ENCODE data around the gene TBXT.

TBXT gene

DNA sequence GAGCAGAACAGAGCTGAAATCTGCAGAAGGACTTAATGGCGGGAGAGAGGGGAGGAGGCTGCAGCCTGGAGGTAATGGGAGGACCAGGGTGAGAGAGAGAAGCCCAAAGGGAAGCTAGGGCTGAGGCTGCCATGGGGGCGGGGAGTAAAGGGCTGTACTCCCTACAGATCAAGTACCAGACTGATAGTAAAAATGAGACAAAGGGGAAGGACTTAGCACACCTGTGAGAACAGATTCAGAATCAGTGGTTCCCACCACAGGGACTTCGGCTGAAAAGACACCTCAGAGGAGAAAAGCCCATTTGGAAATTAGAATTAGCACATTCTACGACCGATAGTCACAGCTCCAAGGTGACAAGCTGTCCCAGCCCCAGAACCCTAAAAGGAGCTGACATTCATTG is 6.4 kb upstream of the TBXT start:
- Histone ChIP-seq H3K4me2 (peak overlapping the region; percentile 67 to 79 (median 74); a peak in 18 of 22 replicates), H3K27me3 (no peaks in the 10 kb centered on the region), H3K27ac (no peak overlapping the region), H4K20me1 (no peaks in the 10 kb centered on the region), H3K9ac (no peak overlapping the region), H3K9me3 (replicated peaks in 1 of 11) (peaks cover 7 to 13% (median 8%) of the 10 kb centered on the region in 11 experiments; a peak in 18 of 22 replicates), H3K36me3 (no peaks in the 10 kb centered on the region), H3K4me3 (no peak overlapping the region), H3K4me1 (peaks cover 16 to 30% (median 25%) of the 10 kb centered on the region in 10 experiments)
- TF ChIP-seq Cebpa-rat (IDR thresholded peaks at IDR 0.05): no peak

DNA sequence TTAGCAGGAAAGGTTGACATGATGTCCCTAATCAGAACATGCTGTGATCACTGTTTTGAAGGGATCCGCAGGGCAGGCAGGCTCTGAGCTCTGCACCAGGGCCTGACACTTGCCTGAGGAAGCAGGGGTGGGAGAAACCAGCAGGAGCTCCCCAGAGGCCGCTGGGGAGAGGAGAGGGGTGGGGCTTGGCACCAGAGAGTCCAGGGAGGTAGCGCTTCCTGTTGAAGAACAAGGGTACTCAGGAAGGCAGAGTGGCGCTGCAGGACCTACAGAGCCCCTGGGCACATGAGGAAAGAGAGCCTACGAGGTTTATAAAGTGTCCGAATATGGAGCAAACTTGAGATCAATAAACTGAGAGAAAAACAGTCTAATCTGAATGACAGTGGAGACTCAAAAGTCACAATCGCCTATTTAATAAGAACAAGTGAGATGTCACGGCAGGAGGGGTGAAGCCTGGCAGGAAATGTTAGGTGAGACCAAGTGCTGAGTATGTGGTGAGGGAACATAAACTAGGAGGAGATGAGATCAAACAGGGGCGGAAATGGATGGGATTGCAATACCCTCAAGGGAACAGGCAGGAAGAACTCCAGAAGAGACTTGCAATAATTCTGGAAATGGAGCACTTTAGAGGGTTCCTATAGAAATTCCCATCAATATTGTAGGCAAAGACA is 5.8 kb upstream of the TBXT start:
- Histone ChIP-seq H3K4me3 (0 out of 20 replicates have a peak overlapping the region, but pooled peaks of 1 of the 10 experiments have one; percentile 5), H4K20me1 (no peaks in the 10 kb centered on the region), H3K9ac (peak overlapping the region in 2 of 11 experiments; percentile 3 to 10; a peak in 1 of 22 replicates), H3K9me3 (replicated peaks in 1 of 11) (peaks cover 12 to 19% (median 14%) of the 10 kb centered on the region in 11 experiments), H3K27me3 (no peaks in the 10 kb centered on the region), H3K27ac (no peak overlapping the region), H3K4me2 (peak overlapping the region; percentile 67 to 79 (median 74)), H3K4me1 (peaks cover 16 to 30% (median 25%) of the 10 kb centered on the region in 10 experiments), H3K36me3 (no peaks in the 10 kb centered on the region)
- no peak for TF ChIP-seq Cebpa-rat (IDR thresholded peaks at IDR 0.05)

DNA sequence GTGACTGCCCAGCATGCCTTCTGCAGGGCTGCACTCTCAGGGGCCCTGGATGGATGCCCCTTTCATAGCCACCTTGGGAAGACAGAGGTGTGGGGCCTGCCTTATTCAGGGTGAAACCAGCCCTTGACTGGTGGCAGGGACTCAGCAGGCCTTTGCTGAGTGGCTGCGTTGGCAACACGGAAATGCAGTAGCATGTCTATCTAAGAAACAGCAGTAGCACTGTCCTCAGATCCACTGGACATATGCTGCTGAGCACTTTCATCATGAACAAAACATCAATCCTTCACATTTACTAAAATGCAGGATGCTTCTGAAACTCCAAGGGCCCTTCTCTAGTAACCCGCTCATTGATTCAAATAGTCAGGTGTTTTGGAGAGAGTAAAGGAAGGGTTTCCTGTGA is 4.9 kb upstream of the TBXT start:
- Histone ChIP-seq H3K4me2 (peak overlapping the region; percentile 67 to 79 (median 74); a peak in 21 of 22 replicates), H3K27ac (no peak overlapping the region), H3K36me3 (no peaks in the 10 kb centered on the region), H3K4me3 (no peak overlapping the region), H3K27me3 (no peaks in the 10 kb centered on the region), H3K9ac (peak overlapping the region in 3 of 11 experiments; percentile 4 to 46 (median 31); a peak in 2 of 22 replicates), H3K4me1 (peaks cover 16 to 30% (median 25%) of the 10 kb centered on the region in 10 experiments), H4K20me1 (no peaks in the 10 kb centered on the region), H3K9me3 (replicated peaks in 1 of 11) (peaks cover 16 to 27% (median 23%) of the 10 kb centered on the region in 11 experiments)
- TF ChIP-seq Cebpa-rat (IDR thresholded peaks at IDR 0.05): no peak

DNA sequence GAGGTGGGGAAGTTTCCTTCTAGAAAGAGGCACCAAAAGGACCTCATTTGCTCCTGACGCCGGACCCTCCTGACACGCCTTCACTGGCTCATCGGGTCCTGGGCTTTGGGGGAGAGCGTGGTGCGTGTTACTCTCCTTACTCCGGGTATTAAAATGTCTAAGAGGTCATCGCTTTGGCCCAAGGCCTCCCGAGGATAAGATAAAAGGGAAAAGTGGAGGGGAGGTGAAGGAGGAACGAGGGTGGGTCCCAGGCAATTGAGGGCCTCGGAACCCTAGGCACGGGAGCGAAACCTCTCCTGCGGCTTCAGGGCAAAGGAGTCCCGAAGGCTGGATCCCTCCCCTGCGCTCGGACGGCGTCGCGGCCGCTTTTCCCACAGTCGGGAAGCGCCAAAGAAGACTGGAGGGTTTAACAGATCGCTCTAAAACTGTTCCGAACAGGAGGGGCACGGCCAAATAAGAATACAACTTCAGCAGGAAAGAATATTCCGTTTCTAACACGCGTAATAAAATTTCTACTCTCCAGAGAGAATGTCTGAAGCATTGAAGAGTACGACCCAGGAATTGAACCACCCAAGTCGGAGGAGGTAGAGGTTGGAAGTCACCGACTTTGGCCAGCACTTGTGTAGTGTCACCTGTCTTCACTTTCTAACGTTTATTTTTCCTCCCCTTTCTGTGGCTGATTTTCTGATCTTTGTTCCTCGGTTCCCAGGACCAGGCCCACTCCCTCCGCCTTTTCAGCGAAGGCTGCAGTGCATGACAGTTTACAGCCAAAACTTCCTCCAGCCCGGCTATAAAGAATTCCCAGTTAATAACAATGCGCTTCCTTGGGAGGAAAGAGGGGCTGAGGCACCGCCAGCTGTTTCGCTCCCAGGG is 2.1 kb upstream of the TBXT start:
- peaks cover 29 to 43% (median 38%) of the 10 kb centered on the region in 11 experiments for H3K9me3 ChIP-seq (replicated peaks in 1 of 11)
- H3K27ac ChIP-seq: no peak overlapping the region
- no peak for TF ChIP-seq Cebpa-rat (IDR thresholded peaks at IDR 0.05)
- H3K4me2 ChIP-seq: no peak overlapping the region
- H3K36me3 ChIP-seq: no peaks in the 10 kb centered on the region
- H3K27me3 ChIP-seq: no peaks in the 10 kb centered on the region
- peaks cover 16 to 30% (median 25%) of the 10 kb centered on the region in 10 experiments for H3K4me1 ChIP-seq
- no peak overlapping the region for H3K4me3 ChIP-seq
- no peaks in the 10 kb centered on the region for H4K20me1 ChIP-seq
- H3K9ac ChIP-seq: no peak overlapping the region

DNA sequence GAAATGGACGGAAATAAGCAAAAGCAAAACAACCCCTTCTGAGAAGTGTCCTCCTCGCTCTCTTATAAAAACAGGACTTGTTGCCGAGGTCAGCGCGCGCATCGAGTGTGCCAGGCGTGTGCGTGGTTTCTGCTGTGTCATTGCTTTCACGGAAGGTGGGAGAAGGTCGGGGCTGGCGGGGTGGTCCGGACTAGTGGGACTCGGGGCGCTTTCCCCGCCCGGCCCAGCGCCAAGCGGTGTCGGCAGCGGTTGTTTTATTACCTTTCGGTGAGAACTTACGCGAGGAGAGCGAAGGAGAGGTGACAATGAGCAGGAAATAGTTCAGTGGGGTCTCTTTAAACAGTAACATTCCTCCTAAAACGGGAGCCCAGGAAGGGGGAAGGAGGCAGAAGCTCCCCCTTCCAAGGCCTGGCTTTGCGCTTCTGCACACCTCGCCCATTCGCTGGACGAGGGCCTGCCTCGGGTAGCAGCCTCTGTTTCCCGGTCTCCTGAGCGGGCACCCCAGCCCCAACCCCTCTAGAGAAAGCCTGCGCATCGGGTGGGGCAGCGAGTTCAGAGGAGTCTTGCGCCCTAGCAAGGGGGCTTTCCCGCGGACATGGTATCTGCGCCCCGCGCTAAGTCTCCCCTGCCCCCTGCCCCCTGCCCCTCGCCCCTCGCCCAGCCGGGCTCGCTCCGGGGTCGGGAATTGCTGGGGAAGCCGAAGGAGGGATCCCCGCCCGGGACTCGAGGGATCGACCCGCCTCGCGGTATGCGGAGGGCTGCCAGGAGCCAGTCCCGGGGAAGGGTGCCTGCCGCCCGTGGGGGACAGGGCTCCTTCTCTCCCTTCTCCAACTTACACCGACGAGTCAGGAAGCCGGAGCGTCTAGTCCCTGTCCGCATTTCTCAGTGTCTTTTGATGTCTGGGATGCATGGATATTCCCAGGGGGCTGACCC is 1.2 kb upstream of the TBXT start:
- Histone ChIP-seq H4K20me1 (no peaks in the 10 kb centered on the region), H3K9ac (no peak overlapping the region), H3K4me3 (no peak overlapping the region), H3K27me3 (no peaks in the 10 kb centered on the region), H3K36me3 (no peaks in the 10 kb centered on the region), H3K4me2 (no peak overlapping the region), H3K9me3 (replicated peaks in 1 of 11) (peaks cover 29 to 43% (median 38%) of the 10 kb centered on the region in 11 experiments), H3K27ac (no peak overlapping the region), H3K4me1 (peaks cover 15 to 26% (median 20%) of the 10 kb centered on the region in 10 experiments)
- no peak for TF ChIP-seq Cebpa-rat (IDR thresholded peaks at IDR 0.05)

DNA sequence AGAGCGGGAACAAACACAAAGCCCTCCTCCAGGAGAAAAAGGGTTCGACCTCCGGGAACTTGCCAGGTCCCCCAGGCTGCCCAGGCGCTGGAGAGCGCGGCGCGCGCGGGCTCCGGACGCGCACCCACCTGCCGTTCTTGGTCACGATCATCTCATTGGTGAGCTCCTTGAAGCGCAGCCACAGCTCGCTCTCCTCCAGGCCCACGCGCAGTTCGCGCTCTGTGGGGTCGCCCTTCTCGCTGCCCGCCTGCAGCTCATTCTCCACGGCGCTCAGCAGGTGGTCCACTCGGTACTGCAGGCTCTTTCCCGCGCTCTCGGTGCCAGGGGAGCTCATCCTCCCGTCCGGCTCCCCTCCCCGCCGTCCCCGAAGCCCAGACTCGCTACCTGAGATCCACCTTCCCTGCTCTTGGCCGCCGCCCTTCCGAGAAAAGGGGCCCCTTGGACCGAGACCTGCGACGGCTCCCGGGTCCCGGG is 356 bp downstream of the TBXT start:
- Histone ChIP-seq H3K27me3 (no peaks in the 10 kb centered on the region), H3K4me3 (no peak overlapping the region)

DNA sequence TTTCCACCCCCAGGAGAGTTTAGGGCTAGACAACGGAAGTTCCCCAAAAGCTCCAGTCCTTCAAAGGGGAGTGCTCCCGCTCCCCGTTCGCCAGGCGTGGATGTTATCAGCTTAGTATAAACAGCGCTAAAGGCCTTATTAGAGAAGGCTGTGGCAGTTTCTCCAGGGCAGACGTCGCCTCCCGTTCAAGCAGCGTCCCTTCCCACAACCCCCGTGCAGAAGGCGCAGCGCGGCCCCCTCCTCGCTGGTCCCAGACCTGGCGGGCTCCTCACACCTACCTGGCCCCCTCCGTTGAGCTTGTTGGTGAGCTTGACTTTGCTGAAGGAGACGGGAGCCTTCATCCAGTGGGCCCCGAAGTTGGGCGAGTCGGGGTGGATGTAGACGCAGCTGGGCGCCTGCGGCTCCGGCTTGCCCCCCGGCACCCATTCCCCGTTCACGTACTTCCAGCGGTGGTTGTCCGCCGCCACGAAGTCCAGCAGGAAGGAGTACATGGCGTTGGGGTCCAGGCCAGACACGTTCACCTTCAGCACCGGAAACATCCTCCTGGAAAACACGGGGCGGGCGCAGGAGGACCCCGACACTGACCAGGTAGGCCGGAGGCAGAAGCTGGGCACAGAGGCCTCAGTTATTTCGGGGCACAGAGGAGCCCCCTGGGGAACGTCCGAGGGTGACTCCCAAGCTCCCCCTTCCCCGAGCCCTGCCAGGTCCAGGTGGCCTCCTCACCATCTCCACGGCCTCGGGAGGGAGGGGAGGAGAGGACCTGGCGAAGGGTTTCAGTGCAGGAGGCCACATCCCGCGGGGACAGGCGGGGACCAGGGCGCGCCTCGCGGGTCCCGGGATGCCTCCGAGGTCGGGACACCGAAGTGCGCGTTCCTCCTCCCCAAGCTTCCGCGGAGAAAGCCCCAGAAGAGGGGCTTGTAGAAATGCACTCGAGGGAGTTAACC is 1.1 kb downstream of the TBXT start:
- H4K20me1 ChIP-seq: no peaks in the 10 kb centered on the region
- peaks cover 29 to 43% (median 38%) of the 10 kb centered on the region in 11 experiments for H3K9me3 ChIP-seq (replicated peaks in 1 of 11)
- TF ChIP-seq Cebpa-rat (IDR thresholded peaks at IDR 0.05): no peak
- H3K4me3 ChIP-seq: no peak overlapping the region
- no peak overlapping the region for H3K4me2 ChIP-seq
- H3K4me1 ChIP-seq: peaks cover 0 to 5% (median 0%) of the 10 kb centered on the region in 10 experiments; a peak in 2 of 20 replicates
- no peak overlapping the region for H3K27ac ChIP-seq
- no peak overlapping the region for H3K9ac ChIP-seq
- H3K27me3 ChIP-seq: no peaks in the 10 kb centered on the region
- no peaks in the 10 kb centered on the region for H3K36me3 ChIP-seq

More for the DNA sequence above, 356 bp downstream of the TBXT start:
- H3K36me3 ChIP-seq: no peaks in the 10 kb centered on the region
- H3K4me1 ChIP-seq: peaks cover 0 to 10% (median 5%) of the 10 kb centered on the region in 10 experiments; a peak in 14 of 20 replicates
- no peaks in the 10 kb centered on the region for H4K20me1 ChIP-seq
- no peak overlapping the region for H3K4me2 ChIP-seq
- H3K9me3 ChIP-seq (replicated peaks in 1 of 11): peaks cover 29 to 43% (median 38%) of the 10 kb centered on the region in 11 experiments
- no peak overlapping the region for H3K27ac ChIP-seq
- no peak for TF ChIP-seq Cebpa-rat (IDR thresholded peaks at IDR 0.05)
- H3K9ac ChIP-seq: no peak overlapping the region
